K562 (cell line): ENCODE measurements around the gene ATP9B. TPM values are rescaled to one million over a fixed set of nuclear protein-coding genes. Genes with fewer than 3 reads are reported as not detected.

Experiments used
- ATAC-seq: fragments of 200-7000 bp; cut with Tn5 transposase; 3 replicates; pipeline ENCODE4 v1.9.1; 2020; ENCODE audit warnings: moderate library complexity
- BruUV-seq: library from RNA; stranded (reverse); fragments of 400-500 nt; replicated peaks from 2 replicates; lab custom pipeline; 2021; lab: Mats Ljungman, UMichigan
- CTCF ChIA-PET: fragments of 300-600 bp; formaldehyde crosslinking; extraction: SDS; loops from one replicate; lab custom pipeline; 2021; ENCODE audit warnings: low intra/inter-chr PET ratio; lab: Yijun Ruan, JAX
- POLR2A ChIA-PET: fragments of 300-600, 350-650 bp; sonication (Branson Sonifier 250); formaldehyde crosslinking; extraction: SDS; loops from one replicate; lab custom pipeline; 2021; ENCODE audit warnings: antibody characterized with exemption, inconsistent platforms; lab: Yijun Ruan, JAX
- DNase-seq, 4 experiments: peaks; one replicate each; pipeline versions ENCODE4 v3.0.0 to v3.0.0-alpha.2; 2011 to 2018; ENCODE audit warnings: low spot score in 3 of 4, mixed read lengths in 3 of 4; ENCODE audit errors: extremely low read depth in 1 of 4
- FAIRE-seq: peaks from 2 replicates; lab custom pipeline; 2011; peaks lifted over from hg19 to GRCh38; lab: Jason Lieb, UNC
- H2AFZ ChIP-seq: 2 replicates; pipeline ENCODE4 v1.6.0; 2011; ENCODE audit warnings: low read depth, low read length, control low read depth, inconsistent platforms
- H3K27ac ChIP-seq: fragments of 200-600 bp; 3 replicates; pipeline ENCODE4 v1.8.0; 2011; ENCODE audit warnings: low read depth, mild to moderate bottlenecking, control low read depth, inconsistent platforms, low read length, moderate library complexity, mixed read lengths; ENCODE audit errors: extremely low read depth
- H3K27me3 ChIP-seq, 2 experiments: fragments of 300-600 bp in 1 of 2; 2 replicates in 1 of 2; 3 replicates in 1 of 2; pipeline versions ENCODE4 v1.6.0 to v1.8.0; 2011; ENCODE audit warnings: inconsistent platforms in 2 of 2, low read length in 2 of 2, mild to moderate bottlenecking in 1 of 2, mixed read lengths in 1 of 2, moderate library complexity in 1 of 2; ENCODE audit not compliant: control insufficient read depth in 2 of 2, insufficient read depth in 2 of 2
- H3K36me3 ChIP-seq: fragments of 300-600 bp; 3 replicates; pipeline ENCODE4 v1.8.0; 2011; ENCODE audit warnings: mild to moderate bottlenecking, low read length, inconsistent platforms; ENCODE audit not compliant: control insufficient read depth, insufficient read depth
- H3K4me1 ChIP-seq, 2 experiments: fragments of 200-600 bp in 1 of 2; replicated peaks in 1 of 2; 2 replicates in 1 of 2; 3 replicates in 1 of 2; pipeline versions ENCODE4 v1.5.1 to v1.8.0; 2011; ENCODE audit warnings: inconsistent platforms in 2 of 2, low read length in 2 of 2, mild to moderate bottlenecking in 1 of 2, mixed read lengths in 1 of 2, moderate library complexity in 1 of 2; ENCODE audit not compliant: control insufficient read depth in 2 of 2, insufficient read depth in 2 of 2
- H3K4me2 ChIP-seq: 2 replicates; pipeline ENCODE4 v1.6.1; 2011; ENCODE audit warnings: low read length, control low read depth, inconsistent platforms, mixed read lengths; ENCODE audit not compliant: insufficient read depth
- H3K4me3 ChIP-seq: fragments of 200-600 bp; sonication (generic), shearing (Covaris generic); 2 replicates; pipeline ENCODE4 v1.5.1; 2016; ENCODE audit warnings: control low read depth, inconsistent platforms
- H3K79me2 ChIP-seq: fragments of 200-600 bp; 3 replicates; pipeline ENCODE4 v1.8.0; 2011; ENCODE audit warnings: low read length, inconsistent platforms; ENCODE audit not compliant: control insufficient read depth, insufficient read depth
- H3K9ac ChIP-seq, 2 experiments: 2 replicates each; pipeline versions ENCODE4 v1.6.0 to v1.6.1; 2011; ENCODE audit warnings: low read depth in 2 of 2, low read length in 2 of 2, control low read depth in 1 of 2, inconsistent platforms in 1 of 2, mild to moderate bottlenecking in 1 of 2, mixed read lengths in 1 of 2; ENCODE audit not compliant: insufficient read depth in 1 of 2
- H3K9me1 ChIP-seq: one replicate; pipeline ENCODE4 v1.6.0; 2011; ENCODE audit warnings: inconsistent platforms, mild to moderate bottlenecking, low read length, moderate library complexity; ENCODE audit not compliant: control insufficient read depth, insufficient read depth
- H3K9me3 ChIP-seq: replicated peaks from 2 replicates; pipeline ENCODE4 v1.5.1; 2011; ENCODE audit warnings: low read depth, low read length, inconsistent platforms; ENCODE audit not compliant: control insufficient read depth, insufficient read depth
- H4K20me1 ChIP-seq: replicated peaks from 2 replicates; pipeline ENCODE4 v1.6.1; 2011; ENCODE audit warnings: low read length, inconsistent platforms, mixed read lengths; ENCODE audit not compliant: control insufficient read depth, insufficient read depth
- ARID3A ChIP-seq: IDR thresholded peaks from 2 replicates; pipeline ENCODE4 v1.6.1; 2012; ENCODE audit warnings: low read depth, low read length, improper control_type of control experiment, borderline replicate concordance
- ARNT ChIP-seq, 2 experiments: fragments of 450-650 bp; IDR thresholded peaks; 2 replicates each; pipeline ENCODE4 v1.6.1; 2016; ENCODE audit warnings: mild to moderate bottlenecking in 1 of 2
- CBFA2T3 ChIP-seq: fragments of 450-650 bp; IDR thresholded peaks from 2 replicates; pipeline ENCODE4 v1.6.1; 2017
- CHAMP1 ChIP-seq: fragments of 450-650 bp; IDR thresholded peaks from 2 replicates; pipeline ENCODE4 v1.6.1; 2016; ENCODE audit warnings: mild to moderate bottlenecking
- MTA3 ChIP-seq: fragments of 450-650 bp; formaldehyde crosslinking; IDR thresholded peaks from 2 replicates; pipeline ENCODE4 v1.6.1; 2017; ENCODE audit warnings: mild to moderate bottlenecking, borderline replicate concordance
- RFX1 ChIP-seq: fragments of 450-650 bp; IDR thresholded peaks from 2 replicates; pipeline ENCODE4 v1.6.1; 2016; ENCODE audit warnings: mild to moderate bottlenecking, moderate library complexity
- ZNF277 ChIP-seq: fragments of 250-450 bp; sonication (Bioruptor Pico); IDR thresholded peaks from 2 replicates; pipeline ENCODE4 v1.8.0; 2022; ENCODE audit warnings: inconsistent platforms, mild to moderate bottlenecking, moderate library complexity, borderline replicate concordance
- WGBS: fragments of 100-300 bp; shearing (Covaris generic); methylation state at CpG from one replicate; pipeline ENCODE4 v1.1.6; 2016; ENCODE audit warnings: low coverage, mixed read lengths; ENCODE audit not compliant: insufficient coverage; ENCODE audit errors: missing lambda C conversion rate; 5-methylcytosine and 5-hydroxymethylcytosine counted together
- in situ Hi-C: fragments of 300-500 bp; cut with MboI; formaldehyde crosslinking; loops from 4 replicates; pipeline ENCODE4 v1.15.0; 2018; ENCODE audit warnings: inconsistent platforms, mixed read lengths
- intact Hi-C: fragments of 100-400 bp; cut with micrococcal nuclease; formaldehyde crosslinking; loops from 2 replicates; pipeline ENCODE4 v1.14.2; 2022
- polyA plus RNA-seq, 8 experiments: library from polyadenylated mRNA; depleted of rRNA in 4 of 8; stranded (reverse) in 5 of 8; unstranded in 3 of 8; fragments of >200 nt; fragmentation: Nextera tagmentation in 2 of 8; fragmentation: Illumina TruSeq in 1 of 8; extraction: Ambion mirVana in 2 of 8; extraction: Trizol in 1 of 8; gene quantifications; 2 replicates each; pipeline versions ENCODE4 v1.2.1 to v1.2.3, GENCODE V29; 2011 to 2014; ENCODE audit warnings: inconsistent platforms in 1 of 8, missing spikeins in 1 of 8
- total RNA-seq, 7 experiments: library from RNA; depleted of rRNA in 6 of 7; stranded (reverse); fragments of >200 nt in 6 of 7; fragmentation: Illumina TruSeq in 2 of 7; extraction: Trizol in 2 of 7; gene quantifications; 2 replicates each; pipeline versions ENCODE4 v1.2.1 to v1.2.3, GENCODE V29; 2011 to 2021; ENCODE audit warnings: low replicate concordance in 1 of 7
- TF ChIP-seq, protein P1 (sequence below), 3 experiments: fragments of 200-800 bp in 1 of 3; fragments of 250-450 bp in 1 of 3; fragments of 450-650 bp in 1 of 3; sonication (Bioruptor Pico) in 1 of 3; sonication (Bioruptor generic) in 1 of 3; formaldehyde crosslinking in 1 of 3; IDR thresholded peaks; 2 replicates each; pipeline versions ENCODE4 v1.6.1 to v1.8.0; 2016 to 2022; ENCODE audit warnings: mild to moderate bottlenecking in 2 of 3, missing genetic modification characterization in 2 of 3, missing compliant biosample characterization in 1 of 3, moderate library complexity in 1 of 3

ATP9B gene
- total and polyA plus RNA-seq, 9 of the 15 experiments (the other 6 are each of a cell fraction or from before 2014, with no cell fraction given), result 0.66 to 13.2 (median 7.9) TPM

DNA sequence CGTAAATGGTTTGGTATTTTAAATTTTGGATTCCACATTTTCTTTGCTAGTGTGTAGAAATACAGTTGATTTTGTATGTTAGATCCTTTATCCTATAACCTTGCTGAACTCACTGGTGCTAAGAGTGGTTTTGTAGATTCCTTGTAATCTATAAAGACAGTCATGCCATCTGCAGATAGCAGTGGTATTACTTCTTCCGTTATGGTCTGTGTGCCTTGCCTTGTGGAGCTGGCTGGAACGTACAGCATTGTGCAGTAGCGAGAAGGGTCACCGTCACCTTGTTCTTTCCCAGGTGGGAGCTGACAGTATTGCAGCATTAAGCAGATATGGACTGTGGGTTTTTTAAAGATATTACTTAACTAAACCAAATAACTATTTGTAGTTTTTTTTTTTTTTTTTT is 33.7 kb downstream of the ATP9B start:
- no peaks in the 10 kb centered on the region for H3K9me1 ChIP-seq
- H2AFZ ChIP-seq, result no peak overlapping the region
- ChIA-PET CTCF (no interaction called here), POLR2A (no interaction called here)
- no peaks in the 10 kb centered on the region for H3K9me3 ChIP-seq
- H3K36me3 ChIP-seq, result no peaks in the 10 kb centered on the region
- peak in 1 of 4 experiments; percentile 3 for DNase-seq
- no peak overlapping the region for H3K4me3 ChIP-seq
- H3K79me2 ChIP-seq, result peaks cover 4% of the 10 kb centered on the region
- H3K27ac ChIP-seq, result no peak overlapping the region
- peaks cover 5% of the 10 kb centered on the region; the same call in 1 of the 2 replicates for H4K20me1 ChIP-seq
- no peak overlapping the region for H3K9ac ChIP-seq
- ATAC-seq, result 0 out of 3 replicates have a peak, but pooled peaks have one; percentile 33
- H3K4me1 ChIP-seq, result no peaks in the 10 kb centered on the region; a peak in 3 of 5 replicates
- TF ChIP-seq MTA3, result no peak
- TF ChIP-seq CBFA2T3, result 0 out of 2 replicates have a peak, but pooled peaks have one; percentile 24
- TF ChIP-seq ARID3A, result no peak
- no peak for TF ChIP-seq RFX1
- no peak for TF ChIP-seq CHAMP1
- TF ChIP-seq ZNF277 (CRISPR knock-in tag), result no peak
- TF ChIP-seq ARNT (IDR thresholded peaks at IDR 0.05), result no peak
- TF ChIP-seq, protein P1, sequence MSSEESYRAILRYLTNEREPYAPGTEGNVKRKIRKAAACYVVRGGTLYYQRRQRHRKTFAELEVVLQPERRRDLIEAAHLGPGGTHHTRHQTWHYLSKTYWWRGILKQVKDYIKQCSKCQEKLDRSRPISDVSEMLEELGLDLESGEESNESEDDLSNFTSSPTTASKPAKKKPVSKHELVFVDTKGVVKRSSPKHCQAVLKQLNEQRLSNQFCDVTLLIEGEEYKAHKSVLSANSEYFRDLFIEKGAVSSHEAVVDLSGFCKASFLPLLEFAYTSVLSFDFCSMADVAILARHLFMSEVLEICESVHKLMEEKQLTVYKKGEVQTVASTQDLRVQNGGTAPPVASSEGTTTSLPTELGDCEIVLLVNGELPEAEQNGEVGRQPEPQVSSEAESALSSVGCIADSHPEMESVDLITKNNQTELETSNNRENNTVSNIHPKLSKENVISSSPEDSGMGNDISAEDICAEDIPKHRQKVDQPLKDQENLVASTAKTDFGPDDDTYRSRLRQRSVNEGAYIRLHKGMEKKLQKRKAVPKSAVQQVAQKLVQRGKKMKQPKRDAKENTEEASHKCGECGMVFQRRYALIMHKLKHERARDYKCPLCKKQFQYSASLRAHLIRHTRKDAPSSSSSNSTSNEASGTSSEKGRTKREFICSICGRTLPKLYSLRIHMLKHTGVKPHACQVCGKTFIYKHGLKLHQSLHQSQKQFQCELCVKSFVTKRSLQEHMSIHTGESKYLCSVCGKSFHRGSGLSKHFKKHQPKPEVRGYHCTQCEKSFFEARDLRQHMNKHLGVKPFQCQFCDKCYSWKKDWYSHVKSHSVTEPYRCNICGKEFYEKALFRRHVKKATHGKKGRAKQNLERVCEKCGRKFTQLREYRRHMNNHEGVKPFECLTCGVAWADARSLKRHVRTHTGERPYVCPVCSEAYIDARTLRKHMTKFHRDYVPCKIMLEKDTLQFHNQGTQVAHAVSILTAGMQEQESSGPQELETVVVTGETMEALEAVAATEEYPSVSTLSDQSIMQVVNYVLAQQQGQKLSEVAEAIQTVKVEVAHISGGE (CRISPR knock-in tag; IDR thresholded peaks at IDR 0.05), result no peak
- BruUV-seq, result no TSS peak
- in situ Hi-C loops (no loop called here), intact Hi-C loops (no loop called here)
- FAIRE-seq, result no peak
- WGBS, result 71% methylated on average over 5 of the region's 5 CpGs
- no peaks in the 10 kb centered on the region for H3K27me3 ChIP-seq
- no peak overlapping the region for H3K4me2 ChIP-seq
